Spleen (tissue), 7 donors: ENCODE measurements around the gene PSG11.
"Not testable (repeated sequence)": the region's sequence is repeated elsewhere in the genome, so short reads cannot be mapped to it uniquely, and the experiment has no call there.

Source experiments
- CTCF ChIP-seq, 11 experiments: fragments of 200-600 bp in 7 of 11; fragments of 450-650 bp in 4 of 11; sonication (generic) in 4 of 11; IDR thresholded peaks in 8 of 11; conservative IDR thresholded peaks in 3 of 11; 1 replicate in 7 of 11; 2 replicates in 4 of 11; pipeline versions ENCODE4 v1.4.0 to v1.8.0; 2016 to 2021; ENCODE audit warnings: antibody characterized with exemption in 11 of 11, inconsistent platforms in 4 of 11, mild to moderate bottlenecking in 1 of 11
- POLR2A ChIP-seq, 3 donors: fragments of 450-650 bp; IDR thresholded peaks; one replicate each; pipeline ENCODE4 v1.5.1; 2017; ENCODE audit warnings: antibody characterized with exemption in 3 of 3, mild to moderate bottlenecking in 1 of 3
- POLR2AphosphoS5 ChIP-seq, 3 donors: sonication (generic); formaldehyde crosslinking; IDR thresholded peaks; one replicate each; pipeline ENCODE4 v1.5.1; 2017; ENCODE audit warnings: antibody characterized with exemption in 3 of 3
- donor health status: DM: no; HTN: no; CAD: no; lungs with moderate emphysema.
- donor health status: DM: no; HTN: no; CAD: no.
- donor health status: DM: no; HTN: no; CAD: no.

- not testable (repeated sequence) for TF ChIP-seq CTCF (IDR thresholded peaks at IDR 0.05 in 8 of 11, conservative IDR thresholded peaks at IDR 0.05 in 3 of 11); POLR2AphosphoS5 (IDR thresholded peaks at IDR 0.05); POLR2A (IDR thresholded peaks at IDR 0.05)
These were observed 44.2 kb downstream of the PSG11 start for GRCh38 chr19:42982111-42982510.
